Astrocyte (in vitro differentiated cells and primary cell): Measurements from ENCODE around the gene NCAPG2. TPM values are rescaled to one million over a fixed set of nuclear protein-coding genes. Genes with fewer than 3 reads are reported as not detected.

Experiments used
- DNase-seq: peaks from one replicate; pipeline ENCODE4 v3.0.0-alpha.2; 2010; ENCODE audit warnings: low read depth
- FAIRE-seq: peaks from 2 replicates; lab custom pipeline; 2011; peaks lifted over from hg19 to GRCh38; lab: Jason Lieb, UNC
- H2AFZ ChIP-seq: 2 replicates; pipeline ENCODE4 v1.6.0; 2012; ENCODE audit warnings: low read depth, low read length, inconsistent platforms
- H3K27ac ChIP-seq: 2 replicates; pipeline ENCODE4 v1.5.1; 2011; ENCODE audit warnings: low read depth, low read length, inconsistent platforms
- H3K27me3 ChIP-seq: 2 replicates; pipeline ENCODE4 v1.6.0; 2011; ENCODE audit warnings: low read length, inconsistent platforms; ENCODE audit not compliant: insufficient read depth
- H3K36me3 ChIP-seq: 2 replicates; pipeline ENCODE4 v1.5.1; 2011; ENCODE audit warnings: low read length, inconsistent platforms; ENCODE audit not compliant: insufficient read depth
- H3K4me1 ChIP-seq: 2 replicates; pipeline ENCODE4 v1.5.1; 2011; ENCODE audit warnings: low read length, inconsistent platforms; ENCODE audit not compliant: insufficient read depth
- H3K4me2 ChIP-seq: 2 replicates; pipeline ENCODE4 v1.6.0; 2012; ENCODE audit warnings: low read length, inconsistent platforms
- H3K4me3 ChIP-seq: 2 replicates; pipeline ENCODE4 v1.5.1; 2011; ENCODE audit warnings: low read depth, mild to moderate bottlenecking, low read length, inconsistent platforms; ENCODE audit not compliant: insufficient read depth
- H3K79me2 ChIP-seq: 2 replicates; pipeline ENCODE4 v1.6.0; 2012; ENCODE audit warnings: mild to moderate bottlenecking, low read length, inconsistent platforms; ENCODE audit not compliant: insufficient read depth
- H3K9ac ChIP-seq: 2 replicates; pipeline ENCODE4 v1.6.0; 2012; ENCODE audit warnings: mild to moderate bottlenecking, low read length, inconsistent platforms
- H3K9me3 ChIP-seq: 2 replicates; pipeline ENCODE4 v1.5.1; 2012; ENCODE audit warnings: low read depth, mild to moderate bottlenecking, low read length, inconsistent platforms; ENCODE audit not compliant: insufficient read depth
- H4K20me1 ChIP-seq: 2 replicates; pipeline ENCODE4 v1.6.0; 2012; ENCODE audit warnings: low read length, inconsistent platforms; ENCODE audit not compliant: insufficient read depth
- H3K27ac Mint-ChIP-seq: one replicate; pipeline ENCODE4 v1.8.0; 2021; ENCODE audit warnings: mild to moderate bottlenecking, mixed read lengths; ENCODE audit not compliant: unreplicated experiment
- H3K27me3 Mint-ChIP-seq: one replicate; pipeline ENCODE4 v1.8.0; 2021; ENCODE audit warnings: low read depth, mixed read lengths; ENCODE audit not compliant: unreplicated experiment
- H3K36me3 Mint-ChIP-seq: one replicate; pipeline ENCODE4 v1.8.0; 2021; ENCODE audit warnings: low read depth, mixed read lengths; ENCODE audit not compliant: unreplicated experiment
- H3K4me1 Mint-ChIP-seq: one replicate; pipeline ENCODE4 v1.8.0; 2021; ENCODE audit warnings: low read depth, mixed read lengths; ENCODE audit not compliant: unreplicated experiment
- H3K4me3 Mint-ChIP-seq: one replicate; pipeline ENCODE4 v1.8.0; 2021; ENCODE audit warnings: mild to moderate bottlenecking, moderate library complexity, mixed read lengths; ENCODE audit not compliant: unreplicated experiment
- H3K9me3 Mint-ChIP-seq: one replicate; pipeline ENCODE4 v1.8.0; 2021; ENCODE audit warnings: mild to moderate bottlenecking, mixed read lengths; ENCODE audit not compliant: unreplicated experiment
- CTCF ChIP-seq: IDR thresholded peaks from 2 replicates; pipeline ENCODE4 v1.5.1; 2011; ENCODE audit warnings: low read depth, mild to moderate bottlenecking, inconsistent platforms, low read length, moderate library complexity; ENCODE audit not compliant: insufficient read depth
- EZH2 ChIP-seq: IDR thresholded peaks from 2 replicates; pipeline ENCODE4 v1.6.1; 2012; ENCODE audit warnings: mild to moderate bottlenecking, low read length, inconsistent platforms; ENCODE audit not compliant: insufficient read depth
- total RNA-seq: library from RNA; stranded (reverse); gene quantifications from 2 replicates; pipeline ENCODE4 v1.2.1, GENCODE V29; 2021

NCAPG2 gene
- total RNA-seq, 1 donor from 2014 or later, result 9.6 TPM

- DNase-seq (peak; percentile 41), FAIRE-seq (no peak)
- Mint-ChIP-seq H3K36me3 (no peaks in the 10 kb centered on the region), H3K27ac (no peak overlapping the region), H3K27me3 (no peaks in the 10 kb centered on the region), H3K4me3 (no peak overlapping the region), H3K4me1 (peaks cover 5% of the 10 kb centered on the region), H3K9me3 (peaks cover 6% of the 10 kb centered on the region)
- Histone ChIP-seq H3K4me3 (no peak overlapping the region), H3K9ac (no peak overlapping the region), H3K4me2 (no peak overlapping the region), H3K27ac (no peak overlapping the region), H3K4me1 (peaks cover 6% of the 10 kb centered on the region), H3K9me3 (no peaks in the 10 kb centered on the region), H4K20me1 (no peaks in the 10 kb centered on the region), H2AFZ (no peak overlapping the region), H3K79me2 (peaks cover 20% of the 10 kb centered on the region), H3K36me3 (no peaks in the 10 kb centered on the region), H3K27me3 (no peaks in the 10 kb centered on the region)
- TF ChIP-seq EZH2 (no peak), CTCF (no peak)
Measured at GRCh38 chr7:158707610-158708009, 3.0 kb upstream of the NCAPG2 start.

- DNase-seq, result no peak
- no peak overlapping the region for H3K4me3 ChIP-seq
- TF ChIP-seq EZH2, result no peak
- no peak for TF ChIP-seq CTCF
- no peak overlapping the region for H3K4me2 ChIP-seq
- no peaks in the 10 kb centered on the region for H3K9me3 ChIP-seq
- H2AFZ ChIP-seq, result no peak overlapping the region
- H3K79me2 ChIP-seq, result peaks cover 26% of the 10 kb centered on the region
- Mint-ChIP-seq H3K9me3 (peaks cover 6% of the 10 kb centered on the region), H3K27ac (no peak overlapping the region), H3K36me3 (no peaks in the 10 kb centered on the region), H3K27me3 (no peaks in the 10 kb centered on the region), H3K4me1 (peaks cover 5% of the 10 kb centered on the region), H3K4me3 (no peak overlapping the region)
- H3K4me1 ChIP-seq, result peaks cover 7% of the 10 kb centered on the region
- no peak overlapping the region for H3K9ac ChIP-seq
- FAIRE-seq, result no peak
- no peak overlapping the region for H3K27ac ChIP-seq
- H4K20me1 ChIP-seq, result no peaks in the 10 kb centered on the region
- no peaks in the 10 kb centered on the region for H3K27me3 ChIP-seq
- no peaks in the 10 kb centered on the region for H3K36me3 ChIP-seq
Measured at GRCh38 chr7:158706710-158707590, 2.3 kb upstream of the NCAPG2 start.

- H4K20me1 ChIP-seq, result no peaks in the 10 kb centered on the region
- Mint-ChIP-seq H3K27ac (no peak overlapping the region), H3K27me3 (no peaks in the 10 kb centered on the region), H3K4me3 (peak overlapping the region; percentile 68), H3K36me3 (no peaks in the 10 kb centered on the region), H3K9me3 (peaks cover 6% of the 10 kb centered on the region), H3K4me1 (peaks cover 5% of the 10 kb centered on the region)
- peaks cover 7% of the 10 kb centered on the region for H3K4me1 ChIP-seq
- no peak overlapping the region for H2AFZ ChIP-seq
- no peak for DNase-seq
- no peaks in the 10 kb centered on the region for H3K36me3 ChIP-seq
- H3K4me2 ChIP-seq, result no peak overlapping the region
- peaks cover 33% of the 10 kb centered on the region for H3K79me2 ChIP-seq
- no peak for FAIRE-seq
- H3K9ac ChIP-seq, result no peak overlapping the region
- H3K27ac ChIP-seq, result no peak overlapping the region
- H3K4me3 ChIP-seq, result no peak overlapping the region
- H3K27me3 ChIP-seq, result no peaks in the 10 kb centered on the region
- TF ChIP-seq CTCF (no peak), EZH2 (no peak)
- no peaks in the 10 kb centered on the region for H3K9me3 ChIP-seq
Measured at GRCh38 chr7:158706273-158706704, 1.7 kb upstream of the NCAPG2 start.
